HG02623 (cell line): ENCODE results near the gene ADGRE1.

Source experiments
- ATAC-seq: cut with Tn5 transposase; IDR thresholded peaks from one replicate; pipeline ENCODE4 v1.9.1; 2021; ENCODE audit warnings: moderate library complexity; ENCODE audit not compliant: unreplicated experiment

ADGRE1 gene

GRCh38 chr19:6947745-6948144, 60.4 kb downstream of the ADGRE1 start:
- ATAC-seq: no peak

- no peak for ATAC-seq
Observed at GRCh38 chr19:6948884-6949283, 61.5 kb downstream of the ADGRE1 start.

DNA sequence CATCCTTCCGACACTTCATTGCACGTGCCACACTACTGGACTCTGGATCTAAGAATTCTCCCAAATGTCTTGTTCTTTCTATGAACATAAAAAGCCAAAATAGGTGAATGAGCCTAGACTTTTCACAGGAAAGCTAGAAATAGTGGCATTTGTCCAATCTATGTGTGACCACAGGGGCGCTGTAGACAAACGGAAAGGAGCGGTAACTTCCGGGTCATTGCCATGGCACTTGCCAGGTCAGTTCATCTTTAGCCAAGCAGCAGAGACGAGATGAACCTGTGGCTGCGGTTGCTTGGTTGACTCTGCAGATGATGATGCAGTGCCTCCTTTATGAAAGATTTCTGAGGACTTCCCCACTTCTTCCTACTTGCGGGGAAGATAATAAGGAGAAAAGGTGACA, 65.6 kb downstream of the ADGRE1 start:
- ATAC-seq: no peak

GRCh38 chr19:6955082-6955481, 67.7 kb downstream of the ADGRE1 start:
- no peak for ATAC-seq

DNA sequence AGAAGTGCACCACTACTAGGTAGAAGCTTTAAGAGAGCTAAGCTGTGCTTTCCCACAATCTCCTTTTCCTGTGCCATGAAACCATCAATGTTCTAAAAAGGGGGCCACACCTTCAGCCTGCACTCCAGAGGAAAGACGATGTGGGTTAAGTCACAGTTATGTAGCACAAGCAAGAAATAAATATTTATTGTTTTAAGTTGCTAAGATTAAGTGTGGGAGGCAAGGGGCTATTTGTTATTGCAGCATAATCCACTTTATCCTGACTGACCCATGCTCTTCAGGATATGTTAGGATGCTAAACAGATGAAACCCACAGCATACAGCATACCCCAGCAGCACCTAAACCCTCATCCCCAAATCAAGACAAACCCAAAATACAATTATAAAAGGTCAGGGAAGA, 69.2 kb downstream of the ADGRE1 start:
- ATAC-seq: no peak

DNA sequence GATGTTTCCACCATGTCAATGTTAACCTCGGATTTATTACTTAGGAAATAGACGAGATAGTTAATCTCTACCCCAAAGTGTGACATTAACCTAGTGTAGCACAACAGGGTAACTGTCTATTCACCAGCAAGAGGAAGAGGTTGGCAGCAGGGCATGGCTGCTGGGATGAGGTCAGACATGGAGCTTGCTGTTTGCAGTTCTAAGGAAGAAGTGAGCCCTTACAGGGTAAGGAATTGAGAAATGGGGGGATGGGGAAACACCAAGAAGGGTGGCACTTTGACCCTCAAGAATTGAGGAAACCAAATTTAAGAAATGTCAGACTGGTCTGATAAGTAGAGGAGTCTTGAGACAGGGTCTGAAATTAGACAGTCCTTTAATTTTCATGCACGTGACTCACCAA, 71.4 kb downstream of the ADGRE1 start:
- no peak for ATAC-seq

DNA sequence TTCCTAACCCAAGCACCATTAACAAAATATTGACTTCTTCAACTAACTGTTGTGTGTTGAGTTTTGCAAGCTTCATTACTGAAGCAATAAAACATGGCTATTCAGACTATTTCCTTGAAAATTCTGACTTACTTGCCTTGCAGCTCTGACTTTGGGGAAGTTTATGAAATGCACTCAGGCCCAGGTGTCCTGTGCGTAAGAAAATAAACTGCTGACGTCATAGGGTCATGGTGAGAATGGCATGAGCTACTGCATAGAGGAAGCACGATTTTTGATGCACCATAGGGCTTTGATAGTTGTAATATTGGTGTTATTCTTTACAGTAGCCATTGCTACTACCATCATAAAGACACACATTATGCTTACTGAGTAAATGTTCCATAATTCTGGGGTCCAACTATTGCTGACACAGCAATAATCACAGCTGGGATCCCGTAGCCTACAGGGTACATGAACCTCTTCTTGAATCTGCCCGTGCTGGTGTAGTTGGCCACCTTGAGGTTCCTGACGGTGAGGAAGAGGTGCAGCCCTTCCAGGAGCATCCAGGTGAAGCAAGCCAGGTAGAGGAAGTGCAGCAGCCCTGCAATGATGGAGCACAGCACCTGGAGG, 76.0 kb downstream of the ADGRE1 start:
- no peak for ATAC-seq

GRCh38 chr19:6963937-6964336, 76.6 kb downstream of the ADGRE1 start:
- ATAC-seq: no peak

- no peak for ATAC-seq
Observed at GRCh38 chr19:6967967-6968366, 80.6 kb downstream of the ADGRE1 start.

DNA sequence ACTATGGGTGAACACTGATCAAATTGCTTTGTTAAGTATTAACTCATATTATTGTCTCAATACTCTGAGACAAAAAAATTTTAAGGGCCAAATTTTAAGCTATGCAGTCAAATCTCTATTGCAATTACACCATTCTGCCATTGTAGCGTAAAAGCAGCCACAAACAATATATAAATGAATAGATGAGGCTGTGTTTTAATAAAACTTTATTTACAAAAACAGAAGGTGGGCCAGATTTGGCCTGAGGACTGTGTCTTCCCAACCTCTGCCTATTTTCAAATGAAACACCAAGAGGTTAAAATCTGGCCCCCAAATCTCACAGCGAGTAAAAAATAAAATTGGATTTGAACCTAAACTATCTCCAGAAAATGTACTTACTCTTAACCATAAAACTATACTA, 82.1 kb downstream of the ADGRE1 start:
- no peak for ATAC-seq

- no peak for ATAC-seq
Observed at GRCh38 chr19:6970021-6970420, 82.6 kb downstream of the ADGRE1 start.

DNA sequence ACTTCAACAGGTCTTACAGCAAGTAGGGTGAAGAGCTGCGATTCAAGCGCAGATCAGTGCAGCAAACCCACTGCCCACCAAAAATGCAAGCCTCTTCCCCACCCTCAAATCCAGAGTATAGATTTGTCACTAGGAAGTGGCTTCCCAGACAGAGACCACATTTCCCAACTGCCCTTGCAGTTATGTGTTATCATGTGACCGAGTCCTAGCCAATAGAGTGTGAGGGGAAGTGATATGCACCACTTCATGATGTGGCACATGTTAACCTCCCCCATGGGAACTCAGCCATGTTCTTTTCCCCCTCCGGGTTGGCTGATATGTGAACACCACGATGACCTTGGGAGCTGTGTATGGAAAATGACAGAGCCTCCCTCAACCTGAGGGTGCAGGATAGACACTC, 83.1 kb downstream of the ADGRE1 start:
- ATAC-seq: no peak

DNA sequence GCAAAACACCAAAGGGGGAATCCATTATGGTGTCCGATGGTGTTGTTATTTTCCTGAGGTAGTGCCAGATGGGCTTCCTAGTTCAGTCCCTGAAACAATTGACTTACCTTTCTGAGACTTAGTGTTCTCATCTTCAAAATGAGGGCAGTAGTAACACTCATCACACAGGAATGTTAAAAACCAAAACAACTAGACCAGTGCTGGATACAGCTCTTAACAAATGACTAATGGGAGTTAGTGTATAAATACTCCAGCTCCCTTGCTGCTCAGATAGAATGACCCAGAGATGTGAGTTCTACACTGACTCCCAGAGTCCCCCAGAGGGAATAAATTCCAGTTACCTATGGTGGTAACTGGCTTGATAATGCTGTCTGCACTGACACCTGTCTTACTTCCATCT, 84.0 kb downstream of the ADGRE1 start:
- no peak for ATAC-seq

GRCh38 chr19:6976197-6976596, 88.8 kb downstream of the ADGRE1 start:
- ATAC-seq: no peak

- ATAC-seq: no peak
Observed at GRCh38 chr19:6979399-6979798, 92.0 kb downstream of the ADGRE1 start.

DNA sequence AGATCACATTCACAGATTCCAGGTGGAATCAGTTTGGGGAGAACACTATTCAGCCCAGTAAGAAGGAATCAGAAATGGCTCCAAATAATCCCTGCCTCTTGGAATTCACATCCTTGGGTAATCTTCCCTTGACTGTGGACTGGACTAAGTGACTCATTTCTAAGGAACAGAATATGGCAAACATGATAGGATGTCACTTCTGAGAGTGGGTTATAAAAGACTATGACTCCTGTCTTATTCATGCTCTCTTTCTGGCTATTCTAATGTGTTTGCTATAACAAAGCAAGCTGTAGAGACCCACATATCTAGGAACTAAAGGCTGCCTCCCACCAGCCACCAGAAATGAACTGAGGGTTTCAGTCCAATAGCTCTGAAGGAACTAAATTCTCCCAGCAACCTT, 96.1 kb downstream of the ADGRE1 start:
- no peak for ATAC-seq

GRCh38 chr19:6987850-6988249, 100.5 kb downstream of the ADGRE1 start:
- ATAC-seq: no peak

DNA sequence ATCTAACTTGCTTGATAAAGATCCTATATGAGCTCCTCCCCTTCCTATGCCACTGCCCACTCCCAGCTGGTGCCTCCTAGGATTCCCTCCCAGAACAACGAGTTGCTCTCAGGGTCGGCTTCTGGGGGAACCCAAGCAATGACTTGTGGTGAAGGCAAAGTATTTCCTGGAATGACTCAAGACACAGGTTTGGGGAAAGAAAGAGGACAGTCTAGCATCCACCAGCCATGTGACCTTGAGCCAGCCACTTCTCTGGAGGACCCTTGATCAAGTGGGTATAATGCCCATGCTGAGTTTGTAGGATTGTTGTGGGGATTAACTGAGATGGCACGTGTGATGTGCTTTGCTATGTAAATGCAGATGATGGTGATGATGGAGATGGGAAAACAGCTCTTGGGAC, 100.9 kb downstream of the ADGRE1 start:
- ATAC-seq: no peak
